Large intestine (tissue), 3 donors: Measurements from ENCODE around the gene SNX25. TPM values are rescaled to one million over a fixed set of nuclear protein-coding genes. Genes with fewer than 3 reads are reported as not detected.
"Not testable (repeated sequence)": the region's sequence is repeated elsewhere in the genome, so short reads cannot be mapped to it uniquely, and the experiment has no call there.

Experiments used
- DNase-seq, 2 donors: peaks; one replicate each; pipeline versions ENCODE4 v3.0.0 to v3.0.0-alpha.2; 2013
- H3K27ac ChIP-seq: one replicate; pipeline ENCODE4 v1.5.1; 2013; ENCODE audit warnings: low read length
- H3K27me3 ChIP-seq: 2 replicates; pipeline ENCODE4 v1.6.1; 2013; ENCODE audit warnings: low read length; ENCODE audit not compliant: control insufficient read depth, insufficient read depth
- H3K36me3 ChIP-seq: 2 replicates; pipeline ENCODE4 v1.6.1; 2013; ENCODE audit warnings: low read length; ENCODE audit not compliant: control insufficient read depth, insufficient read depth
- H3K4me1 ChIP-seq: one replicate; pipeline ENCODE4 v1.6.1; 2013; ENCODE audit warnings: low read length; ENCODE audit not compliant: control insufficient read depth, insufficient read depth
- H3K4me3 ChIP-seq: one replicate; pipeline ENCODE4 v1.5.1; 2013; ENCODE audit warnings: low read length
- H3K9me3 ChIP-seq: one replicate; pipeline ENCODE4 v1.6.1; 2013; ENCODE audit warnings: mild to moderate bottlenecking, low read depth, low read length, moderate library complexity; ENCODE audit not compliant: control insufficient read depth
- WGBS: methylation state at CpG from one replicate; pipeline ENCODE4 v1.1.5; 2013; ENCODE audit warnings: low lambda C conversion rate; ENCODE audit not compliant: insufficient coverage; 5-methylcytosine and 5-hydroxymethylcytosine counted together
- polyA plus RNA-seq: library from polyadenylated mRNA; unstranded; fragments of 120-200 nt; gene quantifications from one replicate; pipeline ENCODE4 v1.2.1, GENCODE V29; 2013

The SNX25 gene
- polyA plus RNA-seq, 1 donor: 13.4 TPM

DNA sequence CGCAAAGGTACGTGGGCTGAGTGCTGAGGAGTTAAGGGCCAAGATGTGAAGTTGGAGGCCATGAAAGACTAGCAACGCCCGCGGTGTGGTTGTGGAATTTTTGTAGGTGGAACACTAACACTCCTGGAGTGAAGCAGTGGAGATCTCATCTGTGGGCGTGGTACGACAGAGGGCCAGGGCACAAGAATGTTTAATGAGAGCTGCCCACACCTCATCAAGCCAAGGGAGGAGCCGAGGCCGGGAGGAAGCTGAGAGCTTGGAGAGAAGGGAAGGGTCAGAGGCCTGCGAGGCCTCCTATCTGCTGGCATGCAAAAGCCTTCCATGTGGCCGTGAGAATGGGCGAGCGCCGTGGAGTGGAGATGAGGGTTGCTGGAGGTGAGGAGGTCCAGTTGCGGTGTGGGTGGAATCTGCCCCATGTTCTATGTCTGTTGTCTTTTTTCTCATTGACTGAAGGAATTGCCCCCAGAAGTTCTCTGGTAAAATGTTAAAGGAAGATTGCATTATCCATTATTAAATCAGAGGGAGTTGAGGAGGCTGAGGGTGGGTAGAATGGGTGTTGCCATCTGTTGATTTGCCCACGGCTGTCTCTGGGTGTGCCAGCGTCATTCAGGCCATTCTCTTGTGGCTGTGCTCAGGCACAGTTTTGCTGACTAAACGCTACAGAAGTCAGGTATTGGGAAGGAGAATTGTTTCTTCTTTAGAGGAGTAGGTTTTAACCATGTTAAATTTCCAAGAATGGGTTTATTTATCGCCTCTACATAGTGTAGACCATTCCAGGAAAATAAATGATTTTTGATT is 19.8 kb downstream of the SNX25 start:
- Histone ChIP-seq H3K4me1 (peaks cover 11% of the 10 kb centered on the region), H3K27ac (no peak overlapping the region)
- 100% methylated on average over 1 of the region's 19 CpGs for WGBS

DNA sequence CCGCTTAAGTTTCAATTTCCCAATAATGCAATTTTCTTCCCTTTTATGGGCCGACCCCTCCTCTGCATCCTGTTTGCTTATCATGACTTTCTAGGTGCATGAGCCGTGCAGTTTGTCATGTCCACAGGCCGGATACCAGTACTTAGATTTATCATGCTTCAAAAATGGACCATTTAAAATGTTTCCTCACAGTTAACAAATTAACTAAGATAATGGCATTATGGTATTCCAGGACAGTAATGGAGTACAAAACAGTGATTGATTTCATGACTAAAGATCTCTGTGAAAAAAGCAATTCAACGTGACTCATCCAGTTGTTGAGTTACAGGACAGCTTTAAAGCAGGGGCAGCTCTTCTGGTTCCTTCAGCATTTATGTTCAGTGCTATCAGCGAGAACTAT is 23.0 kb downstream of the SNX25 start:
- 14% methylated on average over 1 of the region's 6 CpGs for WGBS
- Histone ChIP-seq H3K36me3 (no peaks in the 10 kb centered on the region), H3K9me3 (no peaks in the 10 kb centered on the region), H3K27ac (peak overlapping the region; percentile 30), H3K27me3 (no peaks in the 10 kb centered on the region), H3K4me3 (no peak overlapping the region), H3K4me1 (peaks cover 19% of the 10 kb centered on the region)
- DNase-seq: peak in 1 of 2 donors; percentile 63

More for the DNA sequence above, 19.8 kb downstream of the SNX25 start:
- Histone ChIP-seq H3K36me3 (no peaks in the 10 kb centered on the region), H3K4me3 (no peak overlapping the region), H3K9me3 (no peaks in the 10 kb centered on the region), H3K27me3 (no peaks in the 10 kb centered on the region)
- DNase-seq: no peak

DNA sequence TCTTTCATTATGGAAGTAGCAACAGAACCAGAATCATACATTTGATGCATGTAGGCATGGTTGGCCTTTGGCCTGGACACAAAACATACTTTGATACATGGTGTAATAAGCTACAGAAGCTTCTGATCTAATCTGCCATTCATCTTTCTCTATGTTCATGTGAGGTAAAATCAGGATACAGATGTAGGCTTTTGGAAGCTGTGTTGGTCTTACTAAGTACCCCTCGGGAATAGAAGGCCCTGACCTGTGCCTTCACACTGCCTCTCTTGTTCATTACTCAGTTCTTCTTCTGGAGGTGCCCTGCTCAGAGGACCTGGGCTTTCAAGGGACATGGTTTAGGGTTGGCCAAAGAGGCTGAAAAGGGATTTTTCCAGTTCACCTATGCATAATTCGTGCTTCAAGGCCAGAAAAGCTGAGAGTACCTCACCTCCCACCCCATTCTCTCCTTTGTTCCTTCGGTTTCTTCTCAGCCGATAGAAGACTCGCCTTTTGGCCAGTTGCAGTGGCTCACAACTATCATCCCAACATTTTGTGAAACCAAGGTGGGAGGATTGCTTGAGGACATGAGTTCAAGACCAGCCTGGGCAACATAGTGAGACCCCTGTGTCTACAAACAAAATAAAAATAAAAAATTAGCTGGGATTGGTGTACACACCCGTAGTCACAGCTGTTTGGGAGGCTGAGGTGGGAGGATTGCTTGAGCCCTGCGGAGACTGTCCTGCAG is 25.9 kb downstream of the SNX25 start:
- Histone ChIP-seq H3K27ac (no peak overlapping the region), H3K36me3 (no peaks in the 10 kb centered on the region), H3K27me3 (no peaks in the 10 kb centered on the region), H3K9me3 (peaks cover 6% of the 10 kb centered on the region), H3K4me1 (peaks cover 19% of the 10 kb centered on the region), H3K4me3 (no peak overlapping the region)
- 20% methylated on average over 1 of the region's 7 CpGs for WGBS
- DNase-seq: no peak

DNA sequence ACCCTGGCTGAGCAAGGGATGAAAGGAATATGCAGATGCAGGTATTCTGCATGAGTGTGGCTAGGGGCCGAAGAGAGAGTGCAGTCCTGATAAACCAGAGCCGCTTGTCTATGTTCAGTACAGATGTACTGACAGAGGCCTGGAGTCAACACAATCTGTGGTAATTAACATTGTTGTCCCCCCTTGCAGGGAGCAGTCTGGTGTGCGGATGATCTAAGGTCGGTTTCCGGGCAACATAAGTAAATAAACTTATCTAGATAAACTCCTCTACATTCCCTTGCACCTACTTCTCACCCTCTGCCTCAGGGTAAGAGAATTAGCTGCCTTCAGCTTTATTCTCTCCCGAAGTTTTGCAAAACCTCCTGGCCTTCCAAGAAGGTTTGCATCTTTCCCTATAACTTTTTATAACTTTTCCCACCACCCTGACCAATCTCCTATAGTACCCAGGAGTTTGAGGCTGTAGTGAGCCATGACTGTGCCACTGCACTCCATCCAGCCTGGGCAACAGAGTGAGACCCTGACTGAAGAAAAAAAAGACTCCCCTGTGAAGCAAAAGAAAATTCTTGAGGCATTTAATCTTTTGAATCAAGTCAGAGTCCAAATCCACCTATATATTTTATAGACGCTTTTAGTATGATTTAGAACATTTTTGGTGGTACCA is 26.6 kb downstream of the SNX25 start:
- peak; percentile 78 to 89 for DNase-seq
- 83% methylated on average over 1 of the region's 7 CpGs for WGBS
- H3K4me3 ChIP-seq: no peak overlapping the region
- no peak overlapping the region for H3K27ac ChIP-seq
- peaks cover 19% of the 10 kb centered on the region for H3K4me1 ChIP-seq
- no peaks in the 10 kb centered on the region for H3K36me3 ChIP-seq
- peaks cover 10% of the 10 kb centered on the region for H3K9me3 ChIP-seq
- no peaks in the 10 kb centered on the region for H3K27me3 ChIP-seq

GRCh38 chr4:185237175-185237574 is 27.8 kb downstream of the SNX25 start:
- Histone ChIP-seq H3K36me3 (no peaks in the 10 kb centered on the region), H3K4me1 (peaks cover 13% of the 10 kb centered on the region), H3K27ac (no peak overlapping the region), H3K9me3 (peaks cover 13% of the 10 kb centered on the region), H3K27me3 (no peaks in the 10 kb centered on the region), H3K4me3 (no peak overlapping the region)
- WGBS: 60% methylated on average over 1 of the region's 3 CpGs
- DNase-seq: no peak

DNA sequence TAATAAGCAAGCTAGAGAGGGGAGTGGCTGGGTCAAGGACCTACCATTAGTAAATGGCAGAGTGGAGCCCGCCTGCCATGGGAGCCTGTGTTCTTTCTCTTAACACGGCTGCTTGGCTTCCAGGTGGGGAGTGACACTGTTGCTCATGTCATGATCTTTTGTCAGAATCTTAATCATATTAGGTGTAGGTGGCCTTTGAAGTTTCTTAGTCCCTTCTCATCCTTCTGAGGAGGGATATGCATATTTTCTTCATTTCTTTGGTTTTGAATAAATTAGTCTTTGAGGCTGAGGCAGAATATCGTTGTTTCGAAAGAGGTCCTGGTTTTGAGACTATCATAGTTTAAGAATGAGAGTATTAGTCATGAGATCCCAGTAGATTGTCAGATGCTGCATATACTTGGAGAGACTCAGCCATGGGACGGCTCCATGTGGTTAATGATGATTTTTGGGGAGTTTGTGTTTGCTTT is 28.9 kb downstream of the SNX25 start:
- Histone ChIP-seq H3K36me3 (no peaks in the 10 kb centered on the region), H3K27me3 (no peaks in the 10 kb centered on the region), H3K4me1 (peaks cover 13% of the 10 kb centered on the region), H3K27ac (no peak overlapping the region), H3K4me3 (no peak overlapping the region), H3K9me3 (peaks cover 13% of the 10 kb centered on the region)
- WGBS: 100% methylated on average over 2 of the region's 5 CpGs
- no peak for DNase-seq

- peaks cover 13% of the 10 kb centered on the region for H3K4me1 ChIP-seq
- H3K4me3 ChIP-seq: no peak overlapping the region
- WGBS: no CpG with 5 or more reads among the region's 4 CpGs
- no peak for DNase-seq
- H3K9me3 ChIP-seq: peaks cover 13% of the 10 kb centered on the region
- H3K27ac ChIP-seq: no peak overlapping the region
- no peaks in the 10 kb centered on the region for H3K36me3 ChIP-seq
- H3K27me3 ChIP-seq: no peaks in the 10 kb centered on the region
Measured at GRCh38 chr4:185238750-185239149, 29.4 kb downstream of the SNX25 start.

GRCh38 chr4:185240486-185240885 is 31.1 kb downstream of the SNX25 start:
- not testable (repeated sequence) for H3K36me3 ChIP-seq, H3K4me3 ChIP-seq, H3K27me3 ChIP-seq, H3K27ac ChIP-seq, H3K4me1 ChIP-seq, DNase-seq
- WGBS: no CpG with 5 or more reads among the region's 32 CpGs
- H3K9me3 ChIP-seq: peaks cover 13% of the 10 kb centered on the region

- no peaks in the 10 kb centered on the region for H3K27me3 ChIP-seq
- peaks cover 13% of the 10 kb centered on the region for H3K9me3 ChIP-seq
- H3K27ac ChIP-seq: no peak overlapping the region
- no peaks in the 10 kb centered on the region for H3K36me3 ChIP-seq
- DNase-seq: no peak
- no peaks in the 10 kb centered on the region for H3K4me1 ChIP-seq
- WGBS: no CpG with 5 or more reads among the region's 6 CpGs
- no peak overlapping the region for H3K4me3 ChIP-seq
Measured at GRCh38 chr4:185242749-185243533, 33.5 kb downstream of the SNX25 start.

DNA sequence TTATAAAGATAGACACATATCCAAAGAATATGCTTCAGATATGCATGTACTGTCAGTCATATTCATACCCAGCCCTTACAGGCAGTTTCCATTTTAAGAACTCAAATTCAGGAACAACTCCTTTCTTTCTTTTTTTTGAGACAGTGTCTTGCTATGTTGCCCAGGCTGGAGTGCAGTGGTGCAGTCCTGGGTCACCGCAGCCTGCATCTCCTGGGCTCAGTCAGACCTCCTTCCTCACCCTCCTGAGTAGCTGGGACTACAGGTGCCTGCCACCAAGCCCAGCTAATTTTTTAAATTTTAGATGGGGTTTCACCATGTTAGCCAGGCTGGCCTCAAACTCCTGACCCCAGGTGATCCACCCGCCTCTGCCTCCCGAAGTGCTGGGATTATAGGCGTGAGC is 34.5 kb downstream of the SNX25 start:
- Histone ChIP-seq H3K27me3 (no peaks in the 10 kb centered on the region), H3K36me3 (peaks cover 2% of the 10 kb centered on the region), H3K4me1 (no peaks in the 10 kb centered on the region), H3K9me3 (peaks cover 12% of the 10 kb centered on the region), H3K27ac (no peak overlapping the region), H3K4me3 (no peak overlapping the region)
- WGBS: 100% methylated on average over 1 of the region's 4 CpGs
- DNase-seq: no peak
